ENCODE measurements around the gene STAC3.

STAC3 gene

GRCh38 chr12:57222286-57223190 is 28.4 kb downstream of the STAC3 start:
- DNase-seq, result peak; percentile 29

- DNase-seq, result no peak
Measured at GRCh38 chr12:57221169-57221917, 29.6 kb downstream of the STAC3 start.

- peak; percentile 6 for DNase-seq
Measured at GRCh38 chr12:57220770-57221168, 30.2 kb downstream of the STAC3 start.

GRCh38 chr12:57219993-57220754 is 30.8 kb downstream of the STAC3 start:
- peak; percentile 44 for DNase-seq

- DNase-seq, result peak; percentile 53
Measured at GRCh38 chr12:57219205-57219992, 31.6 kb downstream of the STAC3 start.

DNA sequence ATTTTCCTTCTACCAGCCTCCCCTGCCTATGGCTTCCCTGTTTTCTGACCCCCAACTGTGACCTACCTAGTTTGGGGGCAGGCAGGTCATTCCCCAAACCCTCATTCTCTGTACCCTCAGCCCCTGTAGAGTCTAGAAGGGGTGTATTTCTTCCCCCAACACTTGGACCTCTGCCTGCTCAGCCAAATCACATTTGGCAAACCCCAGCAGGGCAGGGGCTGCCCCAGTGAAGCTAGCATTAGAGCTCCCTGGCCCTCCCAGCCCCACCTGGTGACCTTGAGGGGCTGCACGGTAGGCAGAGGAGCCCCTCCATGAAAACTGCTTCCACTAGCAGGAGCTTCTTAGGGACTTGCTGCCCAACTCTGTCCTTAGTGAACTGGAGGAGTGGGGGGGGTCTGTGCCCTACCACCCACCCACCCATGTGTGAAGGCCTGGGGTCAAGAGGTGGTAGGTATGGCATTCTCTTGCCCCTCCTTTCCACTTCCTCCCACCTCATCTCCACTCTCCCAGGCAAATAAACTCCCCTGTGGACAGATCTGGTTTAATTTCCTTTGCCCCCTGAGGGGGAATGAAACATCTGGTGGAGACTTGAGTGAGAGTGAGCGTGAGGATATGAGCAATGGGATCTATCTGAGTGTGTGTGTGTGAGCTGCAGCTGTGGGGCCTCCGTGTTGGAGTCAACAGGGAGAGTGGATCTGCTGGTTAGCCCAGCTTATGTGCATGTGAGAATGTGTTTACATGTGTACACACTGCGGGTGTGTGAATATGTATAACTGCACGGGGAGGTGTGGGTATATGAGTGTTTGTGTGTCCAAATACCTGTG is 32.7 kb downstream of the STAC3 start:
- DNase-seq, result peak; percentile 46

DNA sequence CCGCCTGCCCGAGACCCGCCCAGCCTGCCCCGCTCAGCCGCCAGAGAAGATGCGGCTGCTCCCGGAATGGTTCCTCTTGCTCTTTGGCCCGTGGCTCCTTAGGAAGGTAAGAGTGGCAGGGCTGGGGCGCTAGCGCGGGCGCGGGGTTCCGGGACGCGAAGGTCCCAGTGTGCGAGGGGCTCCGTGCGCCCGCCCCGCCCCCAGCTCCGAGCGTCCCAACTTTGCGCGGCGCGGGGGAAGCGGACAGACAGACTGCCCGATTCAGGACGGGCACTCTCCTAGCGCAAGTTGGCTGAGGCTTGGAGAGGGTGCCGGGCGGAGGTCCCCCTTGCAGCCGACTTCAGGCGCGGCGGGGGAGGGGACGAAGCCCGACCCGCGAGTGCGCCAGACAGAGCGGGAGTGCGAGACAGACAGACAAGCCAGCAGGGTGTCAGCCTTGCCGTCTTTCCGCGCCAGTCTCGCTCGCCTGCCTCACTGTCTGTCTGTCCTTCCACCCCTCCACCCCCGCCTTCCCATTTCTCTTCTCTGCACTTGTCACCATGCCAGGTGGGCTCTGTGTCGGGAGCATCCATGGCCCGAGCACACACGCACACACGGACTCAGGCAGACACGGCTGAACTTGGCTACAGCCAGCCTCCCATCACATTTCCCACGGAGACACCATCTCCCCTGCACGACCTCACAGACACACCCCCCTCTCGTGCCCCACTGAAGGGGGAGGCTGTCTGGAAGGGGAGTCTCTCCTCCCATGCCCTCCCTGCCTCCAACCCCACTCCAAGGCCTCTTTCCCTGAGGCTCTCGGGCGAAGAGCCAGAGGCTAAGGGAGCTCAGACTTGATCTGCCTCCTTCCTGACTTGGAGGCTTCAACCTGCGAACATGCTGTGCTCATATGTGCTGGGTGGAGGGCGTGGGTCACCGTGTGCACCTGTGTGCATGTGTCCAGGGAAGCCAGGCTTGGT is 33.8 kb downstream of the STAC3 start:
- peak; percentile 70 for DNase-seq

GRCh38 chr12:57216014-57216911 is 34.7 kb downstream of the STAC3 start, which contains the start of gene NXPH4:
NXPH4 (plus strand) TSS chr12:57216794; CDS start chr12:57216970, 176 bp downstream.
- DNase-seq, result peak; percentile 50

DNA sequence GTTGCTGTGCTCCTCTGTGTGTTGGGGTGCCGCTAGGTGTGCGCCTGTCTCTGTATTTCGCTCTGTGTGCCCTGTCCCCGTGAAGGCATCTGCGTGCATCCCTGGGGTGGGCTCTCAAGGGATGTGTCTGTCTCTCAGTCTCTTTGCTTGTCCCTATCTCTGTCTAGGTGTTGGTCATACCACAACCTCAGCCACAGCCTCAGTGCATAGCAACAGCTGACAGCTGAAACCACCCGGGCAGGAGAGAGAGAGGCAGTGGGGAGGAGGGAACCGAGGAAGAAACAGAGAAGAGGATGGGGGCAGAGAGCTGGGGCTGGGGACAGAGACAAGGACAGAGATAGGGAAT is 35.3 kb downstream of the STAC3 start:
- DNase-seq, result peak; percentile 55

GRCh38 chr12:57215065-57215464 is 35.9 kb downstream of the STAC3 start:
- peak; percentile 48 for DNase-seq

DNA sequence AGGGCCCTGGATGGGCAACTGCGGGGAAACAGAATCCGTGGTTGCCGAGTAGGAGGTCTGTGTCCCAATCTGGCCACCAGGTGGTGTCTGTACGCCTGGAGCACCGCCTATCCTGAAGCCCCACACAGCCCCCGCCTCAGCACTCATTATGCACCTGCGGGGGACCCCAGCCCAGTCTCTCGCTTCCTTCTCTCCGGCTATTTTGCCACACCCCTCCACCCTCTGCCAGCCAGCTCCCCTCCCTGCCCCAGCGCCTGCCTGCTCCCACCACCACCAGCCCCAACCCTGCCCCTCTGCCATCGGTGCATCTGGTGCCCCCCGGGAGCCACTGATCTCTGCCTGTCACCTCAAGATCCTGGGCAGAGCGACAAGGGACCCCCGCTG is 36.6 kb downstream of the STAC3 start:
- DNase-seq, result peak; percentile 86

DNA sequence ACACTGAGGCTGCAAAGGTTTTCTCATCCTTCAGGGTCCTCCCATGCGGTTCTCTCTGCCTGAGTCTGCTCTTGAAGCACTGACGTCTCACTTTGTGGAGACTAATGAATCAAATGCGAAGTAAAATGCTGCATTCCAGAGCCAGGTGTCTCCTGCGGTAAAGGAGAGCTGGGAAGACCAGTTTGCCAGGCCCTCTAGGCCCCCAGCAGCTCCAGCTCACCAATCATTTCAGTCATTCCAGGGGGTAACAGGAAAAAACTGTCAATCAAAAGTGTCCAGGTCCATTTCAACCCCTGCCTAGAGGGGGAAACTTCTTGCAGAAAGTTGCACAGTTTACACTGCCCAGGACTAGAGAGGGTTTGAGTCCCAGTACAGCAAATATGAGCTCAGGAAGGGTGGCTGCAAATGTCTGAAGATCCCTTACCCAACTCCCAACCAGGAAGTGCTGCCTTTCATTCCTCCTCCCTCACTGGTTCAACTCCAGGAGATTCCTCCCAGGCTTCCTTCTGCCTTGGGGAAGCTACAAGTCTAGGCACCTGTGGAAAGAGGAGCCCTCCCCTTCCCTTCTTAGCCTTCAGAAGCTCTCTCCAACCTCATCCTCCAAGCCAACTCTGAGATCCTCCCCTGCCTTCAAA is 37.1 kb downstream of the STAC3 start:
- DNase-seq, result no peak

GRCh38 chr12:57213058-57213715 is 37.8 kb downstream of the STAC3 start:
- peak; percentile 95 for DNase-seq

DNA sequence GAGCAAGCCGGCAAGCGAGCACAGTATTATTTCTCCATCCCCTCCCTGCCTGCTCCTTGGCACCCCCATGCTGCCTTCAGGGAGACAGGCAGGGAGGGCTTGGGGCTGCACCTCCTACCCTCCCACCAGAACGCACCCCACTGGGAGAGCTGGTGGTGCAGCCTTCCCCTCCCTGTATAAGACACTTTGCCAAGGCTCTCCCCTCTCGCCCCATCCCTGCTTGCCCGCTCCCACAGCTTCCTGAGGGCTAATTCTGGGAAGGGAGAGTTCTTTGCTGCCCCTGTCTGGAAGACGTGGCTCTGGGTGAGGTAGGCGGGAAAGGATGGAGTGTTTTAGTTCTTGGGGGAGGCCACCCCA is 38.3 kb downstream of the STAC3 start:
- peak; percentile 5 for DNase-seq

DNA sequence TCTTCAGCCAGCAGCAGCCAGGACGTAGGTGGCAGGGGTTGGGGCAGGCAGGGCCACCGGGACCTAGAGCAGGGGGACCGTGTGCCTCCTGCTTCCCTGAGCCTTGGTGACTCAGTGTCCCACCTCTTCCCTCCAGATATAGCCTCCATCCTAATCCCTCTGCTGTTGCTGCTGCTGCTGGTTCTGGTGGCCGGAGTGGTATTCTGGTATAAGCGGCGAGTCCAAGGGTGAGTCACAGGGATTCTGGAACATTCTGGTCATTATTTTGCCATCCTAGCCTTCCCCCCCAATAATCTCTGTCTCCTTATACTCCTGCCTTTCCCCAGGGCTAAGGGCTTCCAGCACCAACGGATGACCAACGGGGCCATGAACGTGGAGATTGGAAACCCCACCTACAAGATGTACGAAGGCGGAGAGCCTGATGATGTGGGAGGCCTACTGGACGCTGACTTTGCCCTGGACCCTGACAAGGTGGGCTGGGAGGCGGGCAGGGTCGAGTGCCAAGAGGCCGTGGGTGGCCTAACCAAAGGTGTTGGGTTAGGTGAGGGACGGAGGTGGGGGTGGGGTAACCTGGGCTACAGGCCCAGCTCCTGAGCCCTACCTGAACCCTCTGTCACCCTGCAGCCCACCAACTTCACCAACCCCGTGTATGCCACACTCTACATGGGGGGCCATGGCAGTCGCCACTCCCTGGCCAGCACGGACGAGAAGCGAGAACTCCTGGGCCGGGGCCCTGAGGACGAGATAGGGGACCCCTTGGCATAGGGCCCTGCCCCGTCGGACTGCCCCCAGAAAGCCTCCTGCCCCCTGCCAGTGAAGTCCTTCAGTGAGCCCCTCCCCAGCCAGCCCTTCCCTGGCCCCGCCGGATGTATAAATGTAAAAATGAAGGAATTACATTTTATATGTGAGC is 38.9 kb downstream of the STAC3 start:
- DNase-seq, result no peak

GRCh38 chr12:57210926-57211692 is 39.9 kb downstream of the STAC3 start:
- no peak for DNase-seq
